ENCODE measurements around the gene LDB3.

The LDB3 gene

GRCh38 chr10:86710987-86711512 is 42.7 kb downstream of the LDB3 start (continued):
- TF ChIP-seq ZBTB11 (tag by site-specific recombination; conservative IDR thresholded peaks at IDR 0.05; ENCODE audit: low read depth), result peak; percentile 89
- 0 out of 2 replicates have a peak, but pooled peaks have one; percentile 31 for TF ChIP-seq KLF1 (tag by site-specific recombination; IDR thresholded peaks at IDR 0.05)
- TF ChIP-seq ZNF48 (tag by site-specific recombination; IDR thresholded peaks at IDR 0.05), result no peak
- TF ChIP-seq ZNF184 (tag by site-specific recombination; IDR thresholded peaks at IDR 0.05), result peak; percentile 82
- TF ChIP-seq ZNF416 (tag by site-specific recombination; IDR thresholded peaks at IDR 0.05), result no peak
- no peak for TF ChIP-seq ZNF626 (tag by site-specific recombination; IDR thresholded peaks at IDR 0.05)
- TF ChIP-seq ZNF658 (tag by site-specific recombination; IDR thresholded peaks at IDR 0.05), result no peak
- TF ChIP-seq ZNF174 (tag by site-specific recombination; IDR thresholded peaks at IDR 0.05), result no peak
- no peak for TF ChIP-seq ZSCAN16 (tag by site-specific recombination; IDR thresholded peaks at IDR 0.05)
- peak; percentile 77 for TF ChIP-seq HIC1 (tag by site-specific recombination; IDR thresholded peaks at IDR 0.05)
- TF ChIP-seq ZFP69B (tag by site-specific recombination; IDR thresholded peaks at IDR 0.05), result peak; percentile 65; the same call in 1 of the 2 replicates
- TF ChIP-seq, protein P1, sequence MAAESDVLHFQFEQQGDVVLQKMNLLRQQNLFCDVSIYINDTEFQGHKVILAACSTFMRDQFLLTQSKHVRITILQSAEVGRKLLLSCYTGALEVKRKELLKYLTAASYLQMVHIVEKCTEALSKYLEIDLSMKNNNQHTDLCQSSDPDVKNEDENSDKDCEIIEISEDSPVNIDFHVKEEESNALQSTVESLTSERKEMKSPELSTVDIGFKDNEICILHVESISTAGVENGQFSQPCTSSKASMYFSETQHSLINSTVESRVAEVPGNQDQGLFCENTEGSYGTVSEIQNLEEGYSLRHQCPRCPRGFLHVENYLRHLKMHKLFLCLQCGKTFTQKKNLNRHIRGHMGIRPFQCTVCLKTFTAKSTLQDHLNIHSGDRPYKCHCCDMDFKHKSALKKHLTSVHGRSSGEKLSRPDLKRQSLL (tag by site-specific recombination; IDR thresholded peaks at IDR 0.05), result peak; percentile 53; the same call in 1 of the 2 replicates
- no peak for TF ChIP-seq REPIN1 (tag by site-specific recombination; IDR thresholded peaks at IDR 0.05; ENCODE audit: low read depth)
- no peak; the same call in 1 of the 2 replicates for TF ChIP-seq TSHZ1 (tag by site-specific recombination; IDR thresholded peaks at IDR 0.05; ENCODE audit: borderline replicate concordance)
- no peak for TF ChIP-seq ZNF785 (tag by site-specific recombination; IDR thresholded peaks at IDR 0.05)
- TF ChIP-seq, protein P2, sequence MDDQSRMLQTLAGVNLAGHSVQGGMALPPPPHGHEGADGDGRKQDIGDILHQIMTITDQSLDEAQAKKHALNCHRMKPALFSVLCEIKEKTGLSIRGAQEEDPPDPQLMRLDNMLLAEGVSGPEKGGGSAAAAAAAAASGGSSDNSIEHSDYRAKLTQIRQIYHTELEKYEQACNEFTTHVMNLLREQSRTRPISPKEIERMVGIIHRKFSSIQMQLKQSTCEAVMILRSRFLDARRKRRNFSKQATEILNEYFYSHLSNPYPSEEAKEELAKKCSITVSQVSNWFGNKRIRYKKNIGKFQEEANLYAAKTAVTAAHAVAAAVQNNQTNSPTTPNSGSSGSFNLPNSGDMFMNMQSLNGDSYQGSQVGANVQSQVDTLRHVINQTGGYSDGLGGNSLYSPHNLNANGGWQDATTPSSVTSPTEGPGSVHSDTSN (CRISPR knock-in tag; IDR thresholded peaks at IDR 0.05), result 0 out of 2 replicates have a peak, but pooled peaks have one; percentile 68
- no peak for TF ChIP-seq HOXD13 (CRISPR knock-in tag; IDR thresholded peaks at IDR 0.05; ENCODE audit: borderline replicate concordance)
- TF ChIP-seq ZFP37 (tag by site-specific recombination; IDR thresholded peaks at IDR 0.05), result peak; percentile 34; the same call in 1 of the 2 replicates
- no peak for TF ChIP-seq ZNF791 (tag by site-specific recombination; IDR thresholded peaks at IDR 0.05)
- peak; percentile 58 for TF ChIP-seq ZEB2 (tag by site-specific recombination; IDR thresholded peaks at IDR 0.05)
- no peak for TF ChIP-seq ZNF24 (tag by site-specific recombination; IDR thresholded peaks at IDR 0.05)
- TF ChIP-seq GLI4 (tag by site-specific recombination; IDR thresholded peaks at IDR 0.05), result no peak
- peak; percentile 13; the same call in 1 of the 2 replicates for TF ChIP-seq ZNF654 (tag by site-specific recombination; IDR thresholded peaks at IDR 0.05; ENCODE audit: low read depth)
- TF ChIP-seq ZNF175 (tag by site-specific recombination; IDR thresholded peaks at IDR 0.05), result no peak
